HG03060 (cell line): Measurements from ENCODE around the gene FAM193A.

Experiments used
- ATAC-seq: cut with Tn5 transposase; IDR thresholded peaks from one replicate; pipeline ENCODE4 v1.9.1; 2021; ENCODE audit warnings: low read depth, moderate number of reproducible peaks; ENCODE audit not compliant: unreplicated experiment

FAM193A gene

DNA sequence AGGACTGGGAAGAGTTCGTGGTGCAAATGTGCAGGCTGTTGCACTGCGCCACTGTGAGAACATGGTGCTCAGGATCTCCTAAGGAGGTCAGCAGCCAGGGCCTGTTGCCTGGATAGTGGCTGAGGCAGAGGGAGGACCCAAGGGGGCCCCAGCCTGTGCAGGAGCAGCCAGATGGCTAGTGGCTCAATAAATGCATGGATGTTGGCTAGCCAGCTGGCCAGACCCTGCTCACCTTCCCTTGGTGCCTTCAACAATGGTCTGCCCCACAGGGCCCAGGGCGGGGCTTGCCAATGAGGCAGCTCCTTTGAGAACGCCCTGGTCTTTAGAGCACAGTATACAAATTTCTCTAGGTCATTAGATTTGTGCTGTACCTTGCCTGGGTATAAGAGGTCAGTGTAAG, 152.2 kb downstream of the FAM193A start:
- no peak for ATAC-seq

DNA sequence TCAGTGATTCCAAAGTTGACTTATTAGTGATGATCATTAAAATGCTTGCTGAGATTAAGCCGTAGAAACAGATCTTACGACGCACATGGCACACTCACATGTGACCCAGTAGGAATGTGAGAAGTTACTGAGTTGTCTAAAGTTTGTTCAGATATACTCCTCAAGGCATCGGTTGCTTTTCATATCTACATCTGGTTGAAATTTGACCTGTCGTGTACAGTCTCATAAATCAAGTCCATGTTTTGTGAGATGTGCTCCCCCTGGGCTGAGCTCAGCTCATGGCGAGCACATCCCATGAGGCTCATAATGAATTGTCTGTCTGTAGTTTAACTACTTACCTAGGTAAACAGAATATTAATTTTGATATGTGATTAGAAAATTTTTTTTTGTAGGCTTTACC, 152.7 kb downstream of the FAM193A start:
- ATAC-seq: no peak

DNA sequence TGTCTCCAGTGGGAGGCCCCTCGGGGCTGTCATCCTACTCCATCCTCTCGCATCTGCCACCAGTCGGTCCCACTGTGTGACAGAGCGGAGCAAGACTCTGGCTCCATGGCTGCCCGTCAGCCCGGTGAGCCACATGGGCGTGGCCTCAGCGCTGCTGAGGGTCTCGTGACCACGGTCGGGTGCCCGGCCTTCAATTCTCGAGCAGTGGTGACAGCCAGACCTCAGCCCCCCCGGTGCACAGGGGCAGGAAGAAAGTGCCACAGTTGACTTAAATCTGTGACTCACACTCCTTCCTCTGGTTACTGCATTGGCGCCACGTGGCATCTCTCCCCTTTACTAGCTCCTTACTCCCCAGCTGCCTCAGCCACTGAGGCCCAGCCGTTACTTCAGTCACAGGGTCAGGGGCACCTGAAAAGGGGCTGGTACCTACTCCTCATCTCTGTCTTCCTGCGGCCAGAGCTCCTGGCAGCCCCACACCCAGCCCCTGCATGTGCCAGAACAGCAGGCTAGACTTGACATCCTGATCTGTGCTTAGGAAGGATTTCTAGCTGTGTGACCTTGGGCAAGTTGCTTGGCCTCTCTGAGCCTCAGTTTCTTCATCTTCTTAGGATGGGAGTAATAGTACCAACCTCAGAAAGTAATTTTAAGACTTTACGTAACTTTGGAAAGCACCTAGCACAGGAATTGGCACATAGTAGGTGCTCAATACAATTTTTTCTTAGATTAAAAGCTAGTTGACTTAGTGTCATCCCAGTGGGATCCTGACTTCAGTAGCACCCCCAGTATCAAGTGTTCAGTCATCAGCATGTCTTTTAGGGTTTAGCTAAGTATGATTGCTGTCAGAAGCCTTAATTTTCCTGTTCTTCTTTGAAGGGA, 153.6 kb downstream of the FAM193A start:
- no peak for ATAC-seq

DNA sequence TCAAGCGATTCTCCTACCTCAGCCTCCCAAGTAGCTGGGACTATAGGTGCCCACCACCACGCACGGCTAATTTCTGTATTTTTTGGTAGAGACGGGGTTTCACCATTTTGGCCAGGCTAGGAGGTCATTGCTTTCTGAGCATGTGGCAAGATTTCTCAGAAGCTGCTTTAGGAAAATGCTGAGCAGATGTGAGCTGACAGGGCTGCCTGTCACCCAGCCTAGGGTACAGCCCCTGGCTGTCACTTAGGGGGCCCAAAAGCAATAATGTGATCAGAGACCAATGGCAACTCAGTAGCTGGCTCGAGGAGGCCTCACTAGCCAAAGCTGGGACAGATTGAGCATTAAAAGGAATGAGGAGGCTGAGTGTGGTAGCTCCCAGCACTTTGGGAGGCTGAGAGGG, 154.9 kb downstream of the FAM193A start:
- ATAC-seq: no peak

DNA sequence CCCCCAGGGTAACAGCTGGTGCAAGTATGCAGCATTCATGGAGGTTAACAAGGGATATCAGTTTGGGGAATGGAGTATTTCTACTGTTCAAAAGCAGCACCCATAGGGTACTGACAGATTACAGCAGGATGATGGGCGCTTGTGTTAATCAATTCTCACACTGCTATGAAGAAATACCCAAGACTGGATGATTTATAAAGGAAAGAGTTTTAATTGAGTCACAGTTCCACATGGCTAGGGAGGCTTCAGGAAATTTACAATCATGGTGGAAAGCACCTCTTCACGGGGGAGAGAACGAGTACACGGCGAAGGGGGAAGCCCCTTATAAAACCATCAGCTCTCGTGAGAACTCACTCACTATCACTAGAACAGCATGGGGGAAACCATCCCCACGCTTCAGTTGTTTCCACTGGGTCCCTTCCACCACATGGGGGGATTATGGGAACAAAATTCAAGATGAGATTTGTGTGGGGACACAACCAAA, 155.5 kb downstream of the FAM193A start:
- no peak for ATAC-seq

DNA sequence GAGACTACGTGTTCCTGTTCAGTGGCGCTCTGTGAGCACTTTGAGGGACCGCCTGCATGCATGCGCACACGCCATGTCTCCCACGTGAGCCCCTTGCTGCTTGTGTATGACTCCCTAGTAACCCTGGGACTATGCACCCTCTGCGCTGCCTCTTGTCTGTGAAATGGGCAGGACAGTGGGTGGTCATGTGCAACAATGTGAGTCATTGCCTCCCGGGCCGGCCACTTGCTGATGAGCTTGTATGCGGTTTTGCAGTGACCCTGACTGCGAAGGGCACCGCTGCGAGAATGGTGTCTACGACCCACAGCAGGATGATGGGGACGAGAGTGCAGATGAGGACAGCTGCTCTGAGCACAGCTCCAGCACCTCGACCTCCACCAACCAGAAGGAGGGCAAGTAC, 158.2 kb downstream of the FAM193A start:
- ATAC-seq: no peak

DNA sequence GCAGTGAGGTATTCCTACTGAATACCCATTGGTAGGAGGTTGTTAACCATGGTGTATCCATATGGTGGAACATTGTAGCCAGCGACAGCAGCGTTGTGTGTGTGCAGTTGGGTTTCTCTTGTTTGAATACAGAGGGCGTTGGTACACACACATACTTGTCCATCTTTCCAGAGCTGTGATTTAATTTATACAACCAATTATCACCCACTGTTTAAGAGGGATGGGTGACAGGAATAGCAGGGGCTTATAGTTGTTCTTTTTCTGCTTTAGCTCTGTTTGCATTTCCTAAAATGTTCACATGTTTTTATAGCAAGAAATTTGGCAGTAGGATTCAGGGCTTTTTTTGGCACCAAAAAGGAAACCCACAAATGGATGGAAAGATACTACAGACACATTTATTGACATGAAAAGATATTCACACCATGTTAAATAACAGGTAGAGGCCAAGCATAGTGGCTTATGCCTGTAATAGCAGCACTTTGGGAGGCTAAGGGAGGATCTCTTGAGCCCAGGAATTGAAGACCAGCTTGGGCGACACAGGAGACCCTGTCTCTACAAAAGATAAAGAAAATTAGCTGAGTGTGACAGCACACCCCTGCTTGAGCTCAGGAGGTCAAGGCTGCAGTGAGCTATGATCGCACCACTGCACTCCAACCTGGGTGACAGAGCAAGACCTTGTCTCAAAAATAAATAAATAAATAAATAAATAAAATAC, 159.1 kb downstream of the FAM193A start:
- ATAC-seq: no peak

DNA sequence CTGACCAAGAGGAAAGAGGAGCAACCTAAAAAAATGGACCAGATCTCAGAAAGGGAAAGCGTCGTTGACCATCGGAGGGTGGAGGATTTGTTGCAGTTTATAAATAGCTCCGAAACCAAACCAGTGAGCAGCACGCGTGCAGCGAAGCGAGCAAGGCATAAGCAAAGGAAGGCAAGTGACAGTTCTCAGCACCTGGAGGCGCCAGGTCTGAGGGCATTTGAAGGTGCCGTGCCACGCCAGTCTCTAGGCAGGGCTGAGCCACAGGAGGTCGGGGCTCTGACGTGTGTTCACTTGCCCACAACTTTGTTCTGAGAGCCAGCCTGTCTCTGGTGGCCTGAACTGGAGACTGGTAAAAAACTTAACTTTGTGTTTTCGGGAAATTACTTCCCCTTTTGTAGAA, 160.0 kb downstream of the FAM193A start:
- peak; percentile 88 for ATAC-seq

DNA sequence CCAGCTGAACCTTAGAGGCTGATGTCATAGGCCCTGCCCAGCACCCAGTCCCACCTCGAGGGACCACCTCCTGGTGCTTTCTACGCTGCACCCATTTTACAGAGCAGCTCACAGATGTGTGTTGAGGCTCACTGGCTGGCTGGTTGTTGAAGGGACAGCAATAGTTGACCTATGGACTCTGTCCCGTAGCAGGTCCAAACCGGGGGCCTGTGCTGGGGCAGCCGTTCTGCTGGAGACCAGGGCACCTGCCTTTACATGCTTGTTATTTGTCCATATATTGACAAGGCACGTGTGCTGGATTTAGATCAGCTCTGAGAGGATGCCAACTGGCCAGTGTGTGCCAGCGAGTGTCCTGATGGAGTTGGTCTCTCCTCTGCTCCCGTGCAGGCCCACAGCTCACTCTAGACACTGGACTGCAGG, 161.6 kb downstream of the FAM193A start:
- no peak for ATAC-seq

DNA sequence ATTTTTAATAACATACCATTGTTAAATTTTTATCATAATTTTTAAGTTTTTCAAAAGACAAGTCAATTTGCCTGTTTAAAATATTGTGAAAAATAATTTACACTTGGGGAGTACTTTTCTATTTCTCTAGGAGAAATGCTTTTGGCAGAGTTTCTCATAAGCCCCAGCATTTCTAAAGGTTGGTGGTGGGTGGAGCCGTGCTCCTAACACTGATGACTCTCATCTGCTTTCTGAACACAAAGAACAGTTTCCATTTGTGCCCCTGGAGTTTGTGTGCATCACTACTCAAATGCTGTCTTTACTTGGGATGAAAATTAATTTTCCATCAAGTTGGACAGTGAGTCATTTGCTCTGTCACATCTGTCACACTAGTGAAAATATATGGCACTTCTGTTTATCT, 162.1 kb downstream of the FAM193A start:
- ATAC-seq: no peak

DNA sequence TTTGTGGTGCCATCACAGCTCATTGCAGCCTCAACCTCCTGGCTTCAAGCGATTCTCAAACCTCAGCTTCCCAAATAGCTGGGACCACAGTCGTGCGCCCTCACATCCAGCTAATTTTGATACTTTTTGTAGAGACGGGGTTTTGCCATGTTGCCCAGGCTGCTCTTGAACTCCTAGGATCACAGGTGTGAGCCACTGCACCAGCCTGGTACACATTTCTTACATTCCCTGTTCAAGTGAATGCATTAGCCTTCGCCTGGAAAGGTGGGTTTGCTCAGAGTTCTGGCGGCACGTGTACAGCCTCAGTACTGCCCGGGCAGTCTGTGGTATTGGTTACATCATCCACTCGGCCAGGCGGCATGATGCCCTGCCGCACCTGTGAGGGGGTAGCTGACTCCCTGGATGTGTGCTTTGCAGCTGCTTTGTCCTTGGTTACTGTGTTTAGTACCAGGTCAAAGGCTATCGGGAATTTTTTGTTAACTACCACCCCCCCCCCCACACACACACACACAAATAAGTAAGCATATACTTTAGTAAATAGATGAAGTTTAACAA, 162.6 kb downstream of the FAM193A start:
- ATAC-seq: no peak

DNA sequence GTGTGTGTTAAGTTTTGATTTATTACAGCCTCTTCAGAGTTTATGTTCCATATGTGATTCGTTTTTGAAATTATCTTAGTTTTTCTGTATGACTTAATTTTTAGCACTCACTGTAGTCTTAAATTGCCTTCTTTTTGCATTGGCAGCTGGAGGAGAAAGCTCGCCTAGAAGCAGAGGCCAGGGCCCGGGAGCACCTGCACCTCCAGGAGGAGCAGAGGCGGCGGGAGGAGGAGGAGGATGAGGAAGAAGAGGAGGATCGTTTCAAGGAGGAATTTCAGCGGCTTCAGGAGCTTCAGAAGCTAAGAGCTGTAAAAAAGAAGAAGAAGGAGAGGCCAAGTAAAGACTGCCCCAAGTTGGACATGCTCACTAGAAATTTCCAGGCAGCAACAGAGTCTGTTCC, 163.1 kb downstream of the FAM193A start:
- no peak for ATAC-seq

DNA sequence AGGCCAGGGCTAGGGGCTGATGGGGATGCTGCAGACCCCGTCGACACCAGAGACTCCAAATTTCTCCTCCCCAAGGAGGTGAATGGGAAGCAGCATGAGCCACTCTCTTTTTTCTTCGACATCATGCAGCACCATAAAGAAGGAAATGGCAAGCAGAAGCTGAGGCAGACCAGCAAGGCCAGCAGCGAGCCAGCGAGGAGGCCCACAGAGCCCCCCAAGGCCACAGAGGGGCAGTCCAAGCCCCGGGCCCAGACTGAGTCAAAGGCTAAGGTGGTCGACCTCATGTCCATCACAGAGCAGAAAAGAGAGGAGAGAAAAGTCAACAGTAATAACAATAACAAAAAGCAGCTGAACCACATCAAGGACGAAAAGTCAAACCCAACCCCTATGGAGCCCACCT, 163.6 kb downstream of the FAM193A start:
- no peak for ATAC-seq

DNA sequence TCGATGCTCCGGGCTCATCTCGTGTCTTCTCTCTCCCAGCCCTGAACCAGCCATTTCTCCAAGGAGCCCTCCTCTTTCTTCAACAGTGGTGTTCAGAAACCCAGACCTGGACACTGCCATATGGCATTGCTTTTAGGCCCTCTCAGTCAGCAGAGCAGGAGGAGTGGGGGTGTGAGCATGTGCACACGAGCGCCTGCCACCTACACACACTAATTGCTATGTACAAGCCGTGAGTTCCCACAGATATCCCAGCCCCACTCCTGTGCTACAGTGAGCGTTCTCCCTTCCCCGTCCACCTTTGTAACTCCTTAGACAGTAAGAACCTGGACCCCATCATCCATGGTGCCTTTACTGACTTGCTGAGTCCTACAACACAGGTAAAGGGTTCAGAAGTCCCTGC, 165.9 kb downstream of the FAM193A start:
- no peak for ATAC-seq

DNA sequence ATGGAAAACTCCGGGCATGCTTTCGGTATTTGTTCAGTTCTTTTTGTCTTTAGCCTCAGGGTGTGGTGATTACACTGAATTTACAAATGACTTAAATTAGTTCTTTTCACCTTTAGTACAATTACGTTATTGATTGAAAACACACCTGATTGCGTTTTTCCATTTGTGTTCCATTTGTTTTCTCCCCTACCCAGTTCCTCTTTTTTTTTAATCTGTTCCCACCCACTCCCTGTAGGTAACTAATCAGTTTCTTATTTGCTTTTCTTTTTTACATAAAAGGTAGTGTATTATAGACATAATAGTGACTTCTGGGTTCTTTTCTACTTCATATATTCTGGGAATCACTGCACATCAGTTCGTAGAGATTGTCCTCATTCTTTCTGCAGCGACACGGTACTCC, 166.3 kb downstream of the FAM193A start:
- no peak for ATAC-seq

DNA sequence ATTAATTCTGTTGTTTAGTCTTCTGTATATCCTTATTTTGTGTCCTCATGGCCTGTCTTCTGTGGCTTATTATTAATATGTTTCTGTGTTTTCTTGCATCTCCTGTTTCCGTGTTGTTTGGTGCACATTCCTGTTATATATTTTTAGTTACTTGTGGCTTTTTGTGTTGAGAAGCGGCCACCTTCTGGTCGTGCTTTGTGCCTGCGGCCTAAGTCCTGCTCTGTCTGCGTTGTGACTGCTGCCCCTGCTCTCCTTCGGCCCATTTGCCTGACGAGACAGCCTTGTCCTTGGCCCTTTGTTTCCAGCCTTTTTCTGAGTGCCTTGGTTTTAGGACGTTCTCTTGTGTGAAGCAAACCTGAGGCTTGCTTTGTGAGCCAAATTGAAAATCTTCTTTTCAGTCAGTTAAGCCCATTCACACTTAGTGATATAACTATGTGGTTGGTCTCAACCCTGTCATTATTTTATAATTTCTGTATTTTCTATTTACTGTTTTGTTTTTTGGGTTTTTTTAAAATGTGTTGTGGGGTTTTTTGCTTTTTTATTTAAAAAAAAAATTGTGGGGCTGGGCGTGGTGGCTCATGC, 175.9 kb downstream of the FAM193A start:
- ATAC-seq: no peak

DNA sequence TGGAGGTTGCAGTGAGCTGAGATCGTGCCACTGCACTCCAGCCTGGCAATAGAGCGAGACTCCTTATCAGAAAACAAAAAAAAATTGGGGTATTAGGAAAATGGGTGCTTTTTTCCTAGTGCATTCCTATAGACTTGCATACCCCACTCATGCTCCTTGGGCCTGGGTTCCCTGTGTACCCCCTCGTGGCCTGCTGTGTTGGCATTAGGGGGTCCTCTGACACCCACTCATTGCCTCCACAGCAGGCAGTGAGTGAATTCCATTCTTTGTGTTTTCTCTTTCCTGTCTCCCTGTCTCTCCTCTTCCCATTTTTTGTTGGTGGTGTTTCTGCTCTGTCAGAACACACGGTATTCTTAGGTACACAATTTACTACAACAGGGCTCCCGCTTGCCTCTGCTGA, 176.9 kb downstream of the FAM193A start:
- no peak for ATAC-seq

DNA sequence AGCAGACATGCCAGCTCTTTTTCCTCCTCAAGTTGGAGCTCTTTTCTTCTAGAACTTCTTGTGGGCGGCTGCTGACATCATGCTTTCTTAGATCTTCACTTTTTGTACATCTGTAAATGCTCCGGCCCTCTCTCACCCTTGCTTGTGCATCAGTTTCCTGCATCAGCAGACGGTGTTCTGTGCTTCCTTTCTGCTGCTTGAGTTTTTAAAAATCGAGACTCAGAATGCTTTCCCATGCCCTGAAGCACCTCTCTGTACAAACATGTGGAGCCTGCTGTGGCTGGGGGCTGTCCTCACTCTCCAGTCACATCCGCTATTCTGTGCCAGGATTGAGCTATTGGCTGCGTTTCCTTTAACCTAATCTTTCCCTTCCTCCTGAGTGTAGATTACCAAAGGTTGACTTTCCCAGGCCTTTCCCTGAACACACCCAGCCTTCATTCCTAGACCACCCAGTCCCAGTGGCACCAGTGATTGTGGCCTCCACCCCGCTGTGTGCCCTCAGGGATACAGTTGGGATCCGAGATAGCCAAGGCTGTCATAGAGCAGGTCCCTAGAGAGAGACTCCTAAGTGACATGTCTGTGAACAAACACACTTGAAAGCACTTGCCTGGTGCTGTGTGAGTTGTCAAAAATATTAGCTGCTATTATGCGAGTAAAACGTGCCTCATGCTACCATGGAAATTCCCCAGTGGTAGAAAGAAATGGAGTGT, 177.8 kb downstream of the FAM193A start:
- ATAC-seq: no peak

DNA sequence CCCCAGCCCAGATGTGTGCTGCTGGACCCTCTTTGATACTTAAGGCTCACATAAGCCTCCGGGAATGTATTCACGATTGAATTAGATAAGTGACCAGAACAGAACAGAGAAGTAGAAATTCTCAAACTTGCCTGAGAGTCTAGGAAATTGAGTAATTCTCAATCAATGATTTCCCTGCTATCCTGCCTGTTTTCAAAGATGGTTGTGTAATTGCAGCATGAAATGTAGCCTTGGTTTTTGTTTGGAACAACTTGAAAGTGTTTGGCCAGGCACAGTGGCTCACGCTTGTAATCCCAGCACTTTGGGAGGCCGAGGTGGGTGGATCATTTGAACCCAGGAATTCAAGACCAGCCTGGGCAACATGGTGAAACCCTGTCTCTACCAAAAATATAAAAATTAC, 178.5 kb downstream of the FAM193A start:
- no peak for ATAC-seq

DNA sequence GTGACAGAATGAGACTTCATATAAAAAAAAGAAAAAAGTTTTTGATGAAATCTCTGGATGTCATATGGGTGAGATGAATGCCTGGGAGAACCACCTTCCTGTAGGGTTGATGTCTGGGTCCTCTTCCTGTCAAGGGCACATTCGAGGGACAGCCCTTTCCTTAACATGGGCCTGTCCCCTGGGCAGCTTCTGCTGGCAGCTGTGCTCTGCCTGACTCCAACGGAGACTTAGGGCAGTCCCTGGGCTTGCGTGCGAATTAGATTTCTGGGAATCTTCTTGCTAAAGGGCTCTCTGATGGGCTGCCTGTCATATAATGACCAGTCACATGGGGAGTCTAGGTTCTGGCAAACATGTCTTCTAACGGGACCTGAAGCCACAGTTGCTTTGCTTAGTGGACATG, 179.0 kb downstream of the FAM193A start:
- ATAC-seq: no peak

DNA sequence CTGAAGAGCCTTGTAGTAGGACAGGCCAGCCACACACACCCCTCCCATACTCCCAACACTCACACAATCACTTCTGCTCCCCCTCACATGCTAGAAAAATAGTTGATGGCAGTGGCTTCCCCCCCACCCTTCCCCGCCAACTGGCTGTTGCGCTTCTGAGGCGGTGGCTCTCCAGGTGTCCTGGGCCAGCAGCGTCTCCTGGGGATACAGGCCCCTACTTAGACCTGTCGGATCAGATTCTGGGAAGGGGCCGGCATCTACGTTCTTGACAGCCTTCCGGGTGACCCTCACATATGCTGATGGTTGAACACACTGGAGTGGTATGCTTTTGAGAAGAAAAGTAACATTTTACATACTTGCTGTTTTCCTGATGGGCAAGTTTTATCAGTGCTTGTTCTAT, 179.8 kb downstream of the FAM193A start:
- ATAC-seq: no peak
